ENCODE data around the gene CYB5R3.
A peak's percentile ranks its signal among the peaks of the same experiment; 100 is the strongest.

Gene CYB5R3

GRCh38 chr22:42624551-42625106 lies 24.6 kb downstream of the CYB5R3 start:
- H3K27ac ChIP-seq (ENCODE audit: low read depth, low read length), result no peak overlapping the region
- H3K4me1 ChIP-seq (ENCODE audit: control insufficient read depth in 5 of 5, insufficient read depth in 5 of 5, low read length in 5 of 5), result peaks cover 0 to 25% (median 13%) of the 10 kb centered on the region in 5 donors
- H3K4me3 ChIP-seq (ENCODE audit: low read depth in 1 of 5, low read length in 5 of 5), result no peak overlapping the region
- no peaks in the 10 kb centered on the region for H3K27me3 ChIP-seq (ENCODE audit: control insufficient read depth in 5 of 5, insufficient read depth in 4 of 5, low read length in 5 of 5)
- no peaks in the 10 kb centered on the region for H3K9me3 ChIP-seq (ENCODE audit: control insufficient read depth in 5 of 5, low read length in 5 of 5)
- H3K9ac ChIP-seq (ENCODE audit: low read length in 5 of 5), result peak overlapping the region in 1 of 5 donors; percentile 17
- H3K36me3 ChIP-seq (ENCODE audit: control insufficient read depth in 5 of 5, insufficient read depth in 5 of 5, low read length in 5 of 5), result peaks cover 0 to 83% (median 78%) of the 10 kb centered on the region in 5 donors

GRCh38 chr22:42623756-42624441 lies 25.3 kb downstream of the CYB5R3 start:
- Histone ChIP-seq H3K4me1 (ENCODE audit: control insufficient read depth in 5 of 5, insufficient read depth in 5 of 5, low read length in 5 of 5) (peaks cover 0 to 25% (median 13%) of the 10 kb centered on the region in 5 donors), H3K27me3 (ENCODE audit: control insufficient read depth in 5 of 5, insufficient read depth in 4 of 5, low read length in 5 of 5) (no peaks in the 10 kb centered on the region), H3K27ac (ENCODE audit: low read depth, low read length) (peak overlapping the region; percentile 23), H3K36me3 (ENCODE audit: control insufficient read depth in 5 of 5, insufficient read depth in 5 of 5, low read length in 5 of 5) (peaks cover 0 to 83% (median 78%) of the 10 kb centered on the region in 5 donors), H3K9me3 (ENCODE audit: control insufficient read depth in 5 of 5, low read length in 5 of 5) (no peaks in the 10 kb centered on the region), H3K4me3 (ENCODE audit: low read depth in 1 of 5, low read length in 5 of 5) (no peak overlapping the region), H3K9ac (ENCODE audit: low read length in 5 of 5) (no peak overlapping the region)

- peaks cover 0 to 25% (median 13%) of the 10 kb centered on the region in 5 donors for H3K4me1 ChIP-seq (ENCODE audit: control insufficient read depth in 5 of 5, insufficient read depth in 5 of 5, low read length in 5 of 5)
These were observed 25.9 kb downstream of the CYB5R3 start for GRCh38 chr22:42623301-42623751.

GRCh38 chr22:42622061-42622710 lies 27.0 kb downstream of the CYB5R3 start:
- Histone ChIP-seq H3K9ac (ENCODE audit: low read length in 5 of 5) (no peak overlapping the region), H3K27me3 (ENCODE audit: control insufficient read depth in 5 of 5, insufficient read depth in 4 of 5, low read length in 5 of 5) (peaks cover 0 to 2% (median 0%) of the 10 kb centered on the region in 5 donors), H3K4me1 (ENCODE audit: control insufficient read depth in 5 of 5, insufficient read depth in 5 of 5, low read length in 5 of 5) (peaks cover 3 to 28% (median 21%) of the 10 kb centered on the region in 5 donors), H3K36me3 (ENCODE audit: control insufficient read depth in 5 of 5, insufficient read depth in 5 of 5, low read length in 5 of 5) (peaks cover 0 to 68% (median 62%) of the 10 kb centered on the region in 5 donors), H3K9me3 (ENCODE audit: control insufficient read depth in 5 of 5, low read length in 5 of 5) (peaks cover 0 to under 1% (median 0%) of the 10 kb centered on the region in 5 donors), H3K27ac (ENCODE audit: low read depth, low read length) (peak overlapping the region; percentile 41), H3K4me3 (ENCODE audit: low read depth in 1 of 5, low read length in 5 of 5) (no peak overlapping the region)

More at GRCh38 chr22:42623301-42623751, 25.9 kb downstream of the CYB5R3 start:
- no peaks in the 10 kb centered on the region for H3K27me3 ChIP-seq (ENCODE audit: control insufficient read depth in 5 of 5, insufficient read depth in 4 of 5, low read length in 5 of 5)
- no peak overlapping the region for H3K4me3 ChIP-seq (ENCODE audit: low read depth in 1 of 5, low read length in 5 of 5)
- no peaks in the 10 kb centered on the region for H3K9me3 ChIP-seq (ENCODE audit: control insufficient read depth in 5 of 5, low read length in 5 of 5)
- H3K27ac ChIP-seq (ENCODE audit: low read depth, low read length), result peak overlapping the region; percentile 23
- H3K36me3 ChIP-seq (ENCODE audit: control insufficient read depth in 5 of 5, insufficient read depth in 5 of 5, low read length in 5 of 5), result peaks cover 0 to 79% (median 73%) of the 10 kb centered on the region in 5 donors
- H3K9ac ChIP-seq (ENCODE audit: low read length in 5 of 5), result no peak overlapping the region

GRCh38 chr22:42621505-42622002 lies 27.6 kb downstream of the CYB5R3 start:
- H3K9ac ChIP-seq (ENCODE audit: low read length in 5 of 5), result no peak overlapping the region
- H3K27me3 ChIP-seq (ENCODE audit: control insufficient read depth in 5 of 5, insufficient read depth in 4 of 5, low read length in 5 of 5), result peaks cover 0 to 3% (median 0%) of the 10 kb centered on the region in 5 donors
- H3K36me3 ChIP-seq (ENCODE audit: control insufficient read depth in 5 of 5, insufficient read depth in 5 of 5, low read length in 5 of 5), result peaks cover 0 to 62% (median 55%) of the 10 kb centered on the region in 5 donors
- peaks cover 0 to 2% (median 0%) of the 10 kb centered on the region in 5 donors for H3K9me3 ChIP-seq (ENCODE audit: control insufficient read depth in 5 of 5, low read length in 5 of 5)
- H3K4me3 ChIP-seq (ENCODE audit: low read depth in 1 of 5, low read length in 5 of 5), result no peak overlapping the region
- H3K4me1 ChIP-seq (ENCODE audit: control insufficient read depth in 5 of 5, insufficient read depth in 5 of 5, low read length in 5 of 5), result peaks cover 4 to 32% (median 25%) of the 10 kb centered on the region in 5 donors
- peak overlapping the region; percentile 50 for H3K27ac ChIP-seq (ENCODE audit: low read depth, low read length)

GRCh38 chr22:42620084-42620483 lies 29.1 kb downstream of the CYB5R3 start:
- peak overlapping the region; percentile 52 for H3K27ac ChIP-seq (ENCODE audit: low read depth, low read length)
- H3K4me3 ChIP-seq (ENCODE audit: low read depth in 1 of 5, low read length in 5 of 5), result no peak overlapping the region
- H3K9ac ChIP-seq (ENCODE audit: low read length in 5 of 5), result no peak overlapping the region
- peaks cover 0 to 49% (median 45%) of the 10 kb centered on the region in 5 donors for H3K36me3 ChIP-seq (ENCODE audit: control insufficient read depth in 5 of 5, insufficient read depth in 5 of 5, low read length in 5 of 5)
- peaks cover 4 to 41% (median 35%) of the 10 kb centered on the region in 5 donors for H3K4me1 ChIP-seq (ENCODE audit: control insufficient read depth in 5 of 5, insufficient read depth in 5 of 5, low read length in 5 of 5)
- H3K9me3 ChIP-seq (ENCODE audit: control insufficient read depth in 5 of 5, low read length in 5 of 5), result peaks cover 0 to 2% (median 0%) of the 10 kb centered on the region in 5 donors
- peaks cover 0 to 3% (median 0%) of the 10 kb centered on the region in 5 donors for H3K27me3 ChIP-seq (ENCODE audit: control insufficient read depth in 5 of 5, insufficient read depth in 4 of 5, low read length in 5 of 5)

- Histone ChIP-seq H3K27me3 (ENCODE audit: control insufficient read depth in 5 of 5, insufficient read depth in 4 of 5, low read length in 5 of 5) (peaks cover 0 to 3% (median 0%) of the 10 kb centered on the region in 5 donors), H3K9me3 (ENCODE audit: control insufficient read depth in 5 of 5, low read length in 5 of 5) (peaks cover 0 to 2% (median 0%) of the 10 kb centered on the region in 5 donors), H3K4me3 (ENCODE audit: low read depth in 1 of 5, low read length in 5 of 5) (no peak overlapping the region), H3K9ac (ENCODE audit: low read length in 5 of 5) (no peak overlapping the region), H3K27ac (ENCODE audit: low read depth, low read length) (peak overlapping the region; percentile 52), H3K4me1 (ENCODE audit: control insufficient read depth in 5 of 5, insufficient read depth in 5 of 5, low read length in 5 of 5) (peaks cover 4 to 39% (median 35%) of the 10 kb centered on the region in 5 donors), H3K36me3 (ENCODE audit: control insufficient read depth in 5 of 5, insufficient read depth in 5 of 5, low read length in 5 of 5) (peaks cover 0 to 45% (median 41%) of the 10 kb centered on the region in 5 donors)
These were observed 29.7 kb downstream of the CYB5R3 start for GRCh38 chr22:42619261-42620063.

GRCh38 chr22:42617155-42617983 lies 31.8 kb downstream of the CYB5R3 start:
- Histone ChIP-seq H3K9me3 (ENCODE audit: control insufficient read depth in 5 of 5, low read length in 5 of 5) (peaks cover 0 to 2% (median 0%) of the 10 kb centered on the region in 5 donors), H3K4me1 (ENCODE audit: control insufficient read depth in 5 of 5, insufficient read depth in 5 of 5, low read length in 5 of 5) (peaks cover 9 to 50% (median 42%) of the 10 kb centered on the region in 5 donors), H3K36me3 (ENCODE audit: control insufficient read depth in 5 of 5, insufficient read depth in 5 of 5, low read length in 5 of 5) (peaks cover 0 to 28% (median 24%) of the 10 kb centered on the region in 5 donors), H3K9ac (ENCODE audit: low read length in 5 of 5) (peak overlapping the region in 1 of 5 donors; percentile 96), H3K27me3 (ENCODE audit: control insufficient read depth in 5 of 5, insufficient read depth in 4 of 5, low read length in 5 of 5) (peaks cover 0 to 3% (median 0%) of the 10 kb centered on the region in 5 donors), H3K4me3 (ENCODE audit: low read depth in 1 of 5, low read length in 5 of 5) (no peak overlapping the region), H3K27ac (ENCODE audit: low read depth, low read length) (peak overlapping the region; percentile 37)

Data from subcutaneous abdominal adipose tissue (tissue), 5 donors.